ENCODE data around the gene SLC2A11. TPM values are rescaled to one million over a fixed set of nuclear protein-coding genes. Genes with fewer than 3 reads are reported as not detected.
A peak's percentile ranks its signal among the peaks of the same experiment; 100 is the strongest.
"Not testable (repeated sequence)": the region's sequence is repeated elsewhere in the genome, so short reads cannot be mapped to it uniquely, and the experiment has no call there.

The SLC2A11 gene
- total RNA-seq, 2 experiments from 2014 or later: 8.0 to 8.6 TPM

DNA sequence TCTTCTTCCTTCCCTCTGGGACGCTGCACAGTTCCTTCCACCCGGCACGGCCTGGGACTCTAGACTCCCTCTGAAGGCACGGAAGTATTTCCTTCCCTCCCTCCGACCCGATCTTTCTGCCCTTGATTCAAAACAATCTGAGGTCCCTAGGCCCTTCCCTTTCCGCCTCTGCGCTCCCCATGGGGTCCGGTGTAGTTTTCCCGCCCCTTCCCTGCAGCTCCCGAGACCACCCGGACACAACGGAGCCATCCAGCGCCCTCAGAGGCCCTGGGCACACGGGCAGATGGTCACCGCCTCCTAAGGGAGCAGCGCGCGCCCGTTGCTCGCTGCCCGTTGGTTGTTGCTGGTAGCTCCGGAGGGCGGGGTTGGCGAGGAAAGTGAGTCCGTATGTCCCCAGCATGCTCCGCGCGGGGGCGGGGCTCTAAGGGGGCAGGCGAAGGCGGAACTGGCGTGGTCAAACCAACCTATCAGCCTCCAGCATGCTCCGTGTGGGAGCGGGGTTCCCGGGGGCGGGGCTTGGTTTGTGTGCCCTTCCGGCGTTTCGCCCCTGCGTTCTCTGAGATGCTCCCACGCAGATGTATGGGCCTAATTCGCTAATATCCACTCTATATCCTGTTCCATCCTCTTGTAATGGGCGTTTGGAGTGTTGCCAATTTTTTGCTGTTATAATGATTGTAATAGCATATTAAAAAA is 56.1 kb downstream of the SLC2A11 start:
- TF ChIP-seq, protein P1, sequence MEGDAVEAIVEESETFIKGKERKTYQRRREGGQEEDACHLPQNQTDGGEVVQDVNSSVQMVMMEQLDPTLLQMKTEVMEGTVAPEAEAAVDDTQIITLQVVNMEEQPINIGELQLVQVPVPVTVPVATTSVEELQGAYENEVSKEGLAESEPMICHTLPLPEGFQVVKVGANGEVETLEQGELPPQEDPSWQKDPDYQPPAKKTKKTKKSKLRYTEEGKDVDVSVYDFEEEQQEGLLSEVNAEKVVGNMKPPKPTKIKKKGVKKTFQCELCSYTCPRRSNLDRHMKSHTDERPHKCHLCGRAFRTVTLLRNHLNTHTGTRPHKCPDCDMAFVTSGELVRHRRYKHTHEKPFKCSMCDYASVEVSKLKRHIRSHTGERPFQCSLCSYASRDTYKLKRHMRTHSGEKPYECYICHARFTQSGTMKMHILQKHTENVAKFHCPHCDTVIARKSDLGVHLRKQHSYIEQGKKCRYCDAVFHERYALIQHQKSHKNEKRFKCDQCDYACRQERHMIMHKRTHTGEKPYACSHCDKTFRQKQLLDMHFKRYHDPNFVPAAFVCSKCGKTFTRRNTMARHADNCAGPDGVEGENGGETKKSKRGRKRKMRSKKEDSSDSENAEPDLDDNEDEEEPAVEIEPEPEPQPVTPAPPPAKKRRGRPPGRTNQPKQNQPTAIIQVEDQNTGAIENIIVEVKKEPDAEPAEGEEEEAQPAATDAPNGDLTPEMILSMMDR (IDR thresholded peaks at IDR 0.05): no peak
- intact Hi-C loops (cut with micrococcal nuclease): no loop called here
- H3K36me3 Mint-ChIP-seq (ENCODE audit: low read depth): peaks cover 17% of the 10 kb centered on the region
- ATAC-seq (peak; percentile 99), DNase-seq (peak; percentile 100)
- peaks cover 34% of the 10 kb centered on the region for H3K4me1 Mint-ChIP-seq (ENCODE audit: low read depth)
- POLR2A ChIA-PET: interaction anchor here (0.7 to 9.5 kb wide), 7 partner anchors 10 to 243 kb away, joined by 3 to 125 read pairs (median 5); partner anchors contain the start of genes MIF and SLC2A11
- H3K4me3 Mint-ChIP-seq: peak overlapping the region; percentile 93
- H3K9me3 Mint-ChIP-seq: no peaks in the 10 kb centered on the region
- peak overlapping the region; percentile 99 for H3K27ac Mint-ChIP-seq
- CTCF ChIA-PET: interaction anchor here (0.7 to 2.1 kb wide), 3 partner anchors 17 to 64 kb away, joined by 4 to 19 read pairs (median 4); partner anchors contain the start of gene MIF
- no peaks in the 10 kb centered on the region for H3K27me3 Mint-ChIP-seq

- intact Hi-C loops (cut with micrococcal nuclease): no loop called here
- Mint-ChIP-seq H3K27me3 (no peaks in the 10 kb centered on the region), H3K27ac (peak overlapping the region; percentile 99), H3K4me1 (ENCODE audit: low read depth) (peaks cover 34% of the 10 kb centered on the region), H3K36me3 (ENCODE audit: low read depth) (peaks cover 21% of the 10 kb centered on the region), H3K4me3 (no peak overlapping the region), H3K9me3 (no peaks in the 10 kb centered on the region)
- ChIA-PET POLR2A (interaction anchor here (9.5 kb wide), 1 partner anchor 18 kb away, joined by 125 read pairs; the partner anchor contains the start of gene MIF), CTCF (no interaction called here)
- ATAC-seq: no peak
- TF ChIP-seq, protein P1 (IDR thresholded peaks at IDR 0.05): no peak
- DNase-seq: no peak
Measured at GRCh38 chr22:23915290-23915689, 57.6 kb downstream of the SLC2A11 start.

- ChIA-PET CTCF (interaction anchor here (1.3 to 1.6 kb wide), 2 partner anchors 71 to 237 kb away, joined by 5 read pairs; no protein-coding TSS in a partner anchor), POLR2A (interaction anchor here (1.2 to 2.5 kb wide), 2 partner anchors 9 to 26 kb away, joined by 4 to 9 read pairs; partner anchors contain the start of gene MIF)
- DNase-seq; H3K27ac Mint-ChIP-seq; H3K27me3 Mint-ChIP-seq; ATAC-seq; H3K9me3 Mint-ChIP-seq; intact Hi-C loops (cut with micrococcal nuclease); H3K4me3 Mint-ChIP-seq: not testable (repeated sequence)
- Mint-ChIP-seq H3K4me1 (ENCODE audit: low read depth) (peaks cover 12% of the 10 kb centered on the region), H3K36me3 (ENCODE audit: low read depth) (peaks cover 47% of the 10 kb centered on the region)
Measured at GRCh38 chr22:23920267-23920611, 62.6 kb downstream of the SLC2A11 start.

DNA sequence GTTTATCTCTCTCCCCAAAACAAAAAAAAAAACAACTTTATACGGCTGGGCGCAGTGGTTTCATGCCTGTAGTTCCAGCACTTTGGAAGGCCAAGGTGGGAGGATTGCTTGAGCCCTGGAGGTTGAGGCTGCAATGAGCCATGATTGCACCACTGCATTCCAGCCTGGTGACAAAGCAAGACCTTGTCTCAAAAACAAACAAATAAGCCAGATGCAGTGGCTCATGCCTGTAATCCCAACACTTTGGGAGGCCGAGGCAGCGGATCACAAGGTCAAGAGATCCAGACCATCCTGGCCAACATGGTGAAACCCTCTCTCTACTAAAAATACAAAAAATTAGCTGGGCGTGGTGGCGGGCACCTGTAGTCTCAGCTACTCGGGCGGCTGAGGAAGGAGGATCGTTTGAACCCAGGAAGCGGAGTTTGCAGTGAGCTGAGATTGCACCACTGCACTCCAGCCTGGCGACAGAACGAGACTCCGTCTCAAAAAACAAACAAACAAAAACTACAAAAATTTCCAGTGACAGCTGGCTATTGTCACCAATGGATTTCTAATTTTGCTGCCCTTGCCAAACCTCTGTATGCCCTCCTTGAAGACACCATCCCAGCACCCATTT is 64.0 kb downstream of the SLC2A11 start:
- CTCF ChIA-PET; H3K4me3 Mint-ChIP-seq; ATAC-seq; H3K27me3 Mint-ChIP-seq; DNase-seq; intact Hi-C loops (cut with micrococcal nuclease); H3K4me1 Mint-ChIP-seq (ENCODE audit: low read depth); H3K27ac Mint-ChIP-seq: not testable (repeated sequence)
- peaks cover 10% of the 10 kb centered on the region for H3K9me3 Mint-ChIP-seq
- POLR2A ChIA-PET: interaction anchor here (2.5 kb wide), 1 partner anchor 27 kb away, joined by 9 read pairs; the partner anchor contains the start of gene MIF
- H3K36me3 Mint-ChIP-seq (ENCODE audit: low read depth): peaks cover 59% of the 10 kb centered on the region

DNA sequence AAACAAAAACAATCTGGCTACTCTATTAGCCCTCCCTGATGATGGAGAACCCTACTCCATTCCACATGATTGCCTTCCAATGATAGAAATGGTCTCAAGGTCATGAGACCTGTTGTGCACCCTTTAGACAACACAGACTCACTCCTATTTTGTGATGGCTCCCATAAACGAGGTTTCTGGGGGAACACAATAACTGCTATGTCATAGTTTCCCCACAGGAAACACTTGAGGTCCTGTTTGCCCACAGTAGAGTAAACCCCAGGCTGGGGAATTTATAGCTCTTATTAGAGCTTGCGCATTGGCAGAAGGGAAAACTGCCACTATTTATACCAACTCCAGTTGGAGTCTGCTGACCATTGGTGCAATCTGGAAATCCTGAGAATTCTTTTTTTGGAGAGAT is 65.2 kb downstream of the SLC2A11 start:
- Mint-ChIP-seq H3K36me3 (ENCODE audit: low read depth) (peaks cover 65% of the 10 kb centered on the region), H3K4me1 (ENCODE audit: low read depth) (peaks cover 5% of the 10 kb centered on the region), H3K27ac (peak overlapping the region; percentile 42), H3K27me3 (no peaks in the 10 kb centered on the region), H3K9me3 (peaks cover 10% of the 10 kb centered on the region), H3K4me3 (no peak overlapping the region)
- intact Hi-C loops (cut with micrococcal nuclease): no loop called here
- DNase-seq (no peak), ATAC-seq (no peak)
- POLR2A ChIA-PET: interaction anchor here (0.6 kb wide), 1 partner anchor 1145 kb away, joined by 3 read pairs; no protein-coding TSS in a partner anchor
- CTCF ChIA-PET: no interaction called here
- TF ChIP-seq, protein P1 (IDR thresholded peaks at IDR 0.05): no peak

All from activated CD8-positive, alpha-beta T cell treated with anti-CD3 and anti-CD28 coated beads for 36 hours (primary cell).